Measurements from ENCODE around the gene ST8SIA2. TPM values are rescaled to one million over a fixed set of nuclear protein-coding genes. Genes with fewer than 3 reads are reported as not detected.

Gene ST8SIA2
- total RNA-seq, 2 experiments from 2014 or later = not detected

DNA sequence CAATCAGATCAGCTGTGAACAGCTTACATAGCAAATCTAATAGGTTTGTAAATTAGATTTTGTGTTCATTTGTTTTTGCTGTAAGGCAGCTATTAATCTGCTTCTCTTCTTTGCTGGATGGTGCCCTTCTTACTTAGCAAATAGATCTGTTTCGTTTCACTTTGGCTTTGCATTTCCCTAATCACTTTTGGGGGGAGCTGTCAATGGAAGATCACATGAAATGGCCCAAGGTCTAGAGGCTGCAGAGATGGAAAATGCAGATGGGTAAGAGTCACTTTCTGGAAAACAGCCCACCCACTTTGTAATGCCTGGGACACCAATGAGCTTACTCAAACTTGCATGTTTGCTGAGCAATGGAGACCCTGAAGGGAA, 36.4 kb downstream of the ST8SIA2 start:
- no peak overlapping the region for H3K4me3 ChIP-seq (ENCODE audit: low read length)
- no peaks in the 10 kb centered on the region for H3K4me1 ChIP-seq (ENCODE audit: insufficient read depth, low read length)
- CTCF ChIA-PET = no interaction called here
- Mint-ChIP-seq H3K4me3 (no peak overlapping the region), H3K27ac (no peak overlapping the region), H3K36me3 (ENCODE audit: low read depth) (no peaks in the 10 kb centered on the region), H3K27me3 (peaks cover 29% of the 10 kb centered on the region), H3K9me3 (no peaks in the 10 kb centered on the region), H3K4me1 (ENCODE audit: low read depth) (no peaks in the 10 kb centered on the region)
- H3K36me3 ChIP-seq (ENCODE audit: insufficient read depth, low read length) = no peaks in the 10 kb centered on the region
- DNase-seq = no peak
- intact Hi-C loops (cut with DNase I, micrococcal nuclease) = no loop called here
- H3K9me3 ChIP-seq (ENCODE audit: control insufficient read depth in 1 of 2, insufficient read depth in 1 of 2, low read length in 2 of 2) = no peaks in the 10 kb centered on the region
- ATAC-seq (ENCODE audit: poor library complexity) = no peak
- H3K27me3 ChIP-seq (ENCODE audit: control insufficient read depth in 1 of 2, insufficient read depth in 2 of 2, low read length in 2 of 2) = peaks cover 2 to 19% of the 10 kb centered on the region in 2 experiments
- no peak overlapping the region for H3K27ac ChIP-seq (ENCODE audit: low read depth in 1 of 2, low read length in 2 of 2)
- POLR2A ChIA-PET = no interaction called here
- TF ChIP-seq, protein P1, sequence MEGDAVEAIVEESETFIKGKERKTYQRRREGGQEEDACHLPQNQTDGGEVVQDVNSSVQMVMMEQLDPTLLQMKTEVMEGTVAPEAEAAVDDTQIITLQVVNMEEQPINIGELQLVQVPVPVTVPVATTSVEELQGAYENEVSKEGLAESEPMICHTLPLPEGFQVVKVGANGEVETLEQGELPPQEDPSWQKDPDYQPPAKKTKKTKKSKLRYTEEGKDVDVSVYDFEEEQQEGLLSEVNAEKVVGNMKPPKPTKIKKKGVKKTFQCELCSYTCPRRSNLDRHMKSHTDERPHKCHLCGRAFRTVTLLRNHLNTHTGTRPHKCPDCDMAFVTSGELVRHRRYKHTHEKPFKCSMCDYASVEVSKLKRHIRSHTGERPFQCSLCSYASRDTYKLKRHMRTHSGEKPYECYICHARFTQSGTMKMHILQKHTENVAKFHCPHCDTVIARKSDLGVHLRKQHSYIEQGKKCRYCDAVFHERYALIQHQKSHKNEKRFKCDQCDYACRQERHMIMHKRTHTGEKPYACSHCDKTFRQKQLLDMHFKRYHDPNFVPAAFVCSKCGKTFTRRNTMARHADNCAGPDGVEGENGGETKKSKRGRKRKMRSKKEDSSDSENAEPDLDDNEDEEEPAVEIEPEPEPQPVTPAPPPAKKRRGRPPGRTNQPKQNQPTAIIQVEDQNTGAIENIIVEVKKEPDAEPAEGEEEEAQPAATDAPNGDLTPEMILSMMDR (IDR thresholded peaks at IDR 0.05) = no peak

DNA sequence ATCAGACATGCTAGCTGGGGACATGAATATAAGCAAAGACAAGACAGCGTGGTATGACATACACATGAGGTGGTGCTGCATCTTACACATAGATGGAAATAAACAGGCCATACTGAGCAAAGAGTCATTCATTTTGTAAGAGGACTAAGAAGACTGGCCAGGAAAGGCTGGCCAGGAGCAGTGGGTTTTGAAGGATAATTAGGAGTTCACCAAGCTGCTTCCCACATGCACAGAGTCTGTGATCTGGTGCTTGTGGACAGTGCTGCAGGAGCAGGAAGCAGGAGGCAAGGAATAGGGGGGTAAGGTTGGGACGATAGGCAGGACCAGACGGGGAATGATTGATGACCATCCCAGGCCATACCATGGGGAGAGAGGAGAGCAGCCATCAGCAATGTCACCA, 41.5 kb downstream of the ST8SIA2 start:
- Mint-ChIP-seq H3K4me1 (ENCODE audit: low read depth) (no peaks in the 10 kb centered on the region), H3K27ac (no peak overlapping the region), H3K27me3 (peaks cover 6% of the 10 kb centered on the region), H3K9me3 (no peaks in the 10 kb centered on the region), H3K36me3 (ENCODE audit: low read depth) (no peaks in the 10 kb centered on the region), H3K4me3 (no peak overlapping the region)
- H3K4me1 ChIP-seq (ENCODE audit: insufficient read depth, low read length) = no peaks in the 10 kb centered on the region
- no peak overlapping the region for H3K4me3 ChIP-seq (ENCODE audit: low read length)
- CTCF ChIA-PET = no interaction called here
- TF ChIP-seq, protein P1 (IDR thresholded peaks at IDR 0.05) = no peak
- H3K9me3 ChIP-seq (ENCODE audit: control insufficient read depth in 1 of 2, insufficient read depth in 1 of 2, low read length in 2 of 2) = no peaks in the 10 kb centered on the region
- no peaks in the 10 kb centered on the region for H3K36me3 ChIP-seq (ENCODE audit: insufficient read depth, low read length)
- DNase-seq (no peak), ATAC-seq (ENCODE audit: poor library complexity) (no peak)
- peaks cover 2 to 6% of the 10 kb centered on the region in 2 experiments for H3K27me3 ChIP-seq (ENCODE audit: control insufficient read depth in 1 of 2, insufficient read depth in 2 of 2, low read length in 2 of 2)
- POLR2A ChIA-PET = no interaction called here
- no peak overlapping the region for H3K27ac ChIP-seq (ENCODE audit: low read depth in 1 of 2, low read length in 2 of 2)
- intact Hi-C loops (cut with DNase I, micrococcal nuclease) = no loop called here

DNA sequence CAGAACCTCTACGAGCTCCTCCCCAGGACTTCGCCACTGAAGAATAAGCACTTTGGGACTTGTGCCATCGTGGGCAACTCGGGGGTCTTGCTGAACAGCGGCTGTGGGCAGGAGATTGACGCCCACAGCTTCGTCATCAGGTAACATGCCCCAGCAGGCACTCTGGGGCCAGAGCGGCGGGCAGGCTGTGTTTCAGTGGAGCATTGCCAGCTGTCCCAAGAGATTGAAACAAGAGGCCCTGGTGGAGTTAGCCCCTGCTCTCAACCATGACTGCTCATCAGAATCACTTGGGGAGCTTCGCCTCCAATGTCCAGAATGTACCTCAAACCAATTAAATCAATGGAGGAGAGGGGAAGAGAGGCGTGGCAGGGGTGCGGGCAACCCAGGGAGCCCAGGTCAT, 44.8 kb downstream of the ST8SIA2 start:
- intact Hi-C loops (cut with DNase I, micrococcal nuclease) = no loop called here
- no peak overlapping the region for H3K4me3 ChIP-seq (ENCODE audit: low read length)
- ATAC-seq (ENCODE audit: poor library complexity) (no peak), DNase-seq (no peak)
- H3K36me3 Mint-ChIP-seq (ENCODE audit: low read depth) = no peaks in the 10 kb centered on the region
- H3K27me3 Mint-ChIP-seq = no peaks in the 10 kb centered on the region
- TF ChIP-seq, protein P1 (IDR thresholded peaks at IDR 0.05) = no peak
- no peak overlapping the region for H3K4me3 Mint-ChIP-seq
- no peaks in the 10 kb centered on the region for H3K9me3 Mint-ChIP-seq
- H3K4me1 Mint-ChIP-seq (ENCODE audit: low read depth) = no peaks in the 10 kb centered on the region
- POLR2A ChIA-PET = no interaction called here
- H3K36me3 ChIP-seq (ENCODE audit: insufficient read depth, low read length) = no peaks in the 10 kb centered on the region
- H3K27ac ChIP-seq (ENCODE audit: low read depth in 1 of 2, low read length in 2 of 2) = no peak overlapping the region
- H3K27ac Mint-ChIP-seq = no peak overlapping the region
- H3K27me3 ChIP-seq (ENCODE audit: control insufficient read depth in 1 of 2, insufficient read depth in 2 of 2, low read length in 2 of 2) = no peaks in the 10 kb centered on the region
- no peaks in the 10 kb centered on the region for H3K4me1 ChIP-seq (ENCODE audit: insufficient read depth, low read length)
- no peaks in the 10 kb centered on the region for H3K9me3 ChIP-seq (ENCODE audit: control insufficient read depth in 1 of 2, insufficient read depth in 1 of 2, low read length in 2 of 2)
- CTCF ChIA-PET = no interaction called here

Measured in CD4-positive, alpha-beta T cell (primary cell).